Testis (tissue), 2 donors: ENCODE measurements around the gene TFF2.

Source experiments
- POLR2A ChIP-seq: fragments of 450-650 bp; IDR thresholded peaks from one replicate; pipeline ENCODE4 v1.6.1; 2017; ENCODE audit warnings: antibody characterized with exemption, mild to moderate bottlenecking, moderate library complexity
- TF ChIP-seq, protein P1 (sequence below), 3 experiments: fragments of 450-650 bp in 2 of 3; fragments of 200-600 bp in 1 of 3; sonication (generic) in 1 of 3; IDR thresholded peaks; one replicate each; pipeline ENCODE4 v1.5.1; 2016 to 2019; ENCODE audit warnings: antibody characterized with exemption in 3 of 3, mild to moderate bottlenecking in 2 of 3, moderate library complexity in 1 of 3

DNA sequence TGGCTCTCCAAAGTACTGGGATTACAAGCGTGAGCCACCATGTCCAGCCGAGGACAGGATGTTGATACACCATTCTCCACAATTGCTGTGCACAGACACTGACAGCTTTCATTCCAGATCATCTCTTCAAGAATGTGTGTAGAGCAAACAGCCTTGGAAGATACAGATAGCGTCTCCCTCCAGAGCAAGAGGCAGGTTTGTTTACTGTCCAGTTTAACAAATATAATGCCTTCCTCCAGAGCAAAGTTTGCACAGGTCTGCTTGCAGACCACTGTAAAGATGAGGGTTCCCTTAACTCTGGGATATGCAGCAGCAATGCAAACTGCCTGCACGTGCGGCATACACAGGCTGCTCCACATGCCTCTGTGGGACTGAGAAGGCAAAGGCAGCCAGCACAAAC, 40.5 kb upstream of the TFF2 start:
- TF ChIP-seq, protein P1, sequence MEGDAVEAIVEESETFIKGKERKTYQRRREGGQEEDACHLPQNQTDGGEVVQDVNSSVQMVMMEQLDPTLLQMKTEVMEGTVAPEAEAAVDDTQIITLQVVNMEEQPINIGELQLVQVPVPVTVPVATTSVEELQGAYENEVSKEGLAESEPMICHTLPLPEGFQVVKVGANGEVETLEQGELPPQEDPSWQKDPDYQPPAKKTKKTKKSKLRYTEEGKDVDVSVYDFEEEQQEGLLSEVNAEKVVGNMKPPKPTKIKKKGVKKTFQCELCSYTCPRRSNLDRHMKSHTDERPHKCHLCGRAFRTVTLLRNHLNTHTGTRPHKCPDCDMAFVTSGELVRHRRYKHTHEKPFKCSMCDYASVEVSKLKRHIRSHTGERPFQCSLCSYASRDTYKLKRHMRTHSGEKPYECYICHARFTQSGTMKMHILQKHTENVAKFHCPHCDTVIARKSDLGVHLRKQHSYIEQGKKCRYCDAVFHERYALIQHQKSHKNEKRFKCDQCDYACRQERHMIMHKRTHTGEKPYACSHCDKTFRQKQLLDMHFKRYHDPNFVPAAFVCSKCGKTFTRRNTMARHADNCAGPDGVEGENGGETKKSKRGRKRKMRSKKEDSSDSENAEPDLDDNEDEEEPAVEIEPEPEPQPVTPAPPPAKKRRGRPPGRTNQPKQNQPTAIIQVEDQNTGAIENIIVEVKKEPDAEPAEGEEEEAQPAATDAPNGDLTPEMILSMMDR (IDR thresholded peaks at IDR 0.05) = no peak
- TF ChIP-seq POLR2A = no peak
